Stomach (tissue), 9 donors: ENCODE data around the gene TMEM72. TPM values are rescaled to one million over a fixed set of nuclear protein-coding genes. Genes with fewer than 3 reads are reported as not detected.

Experiments
- DNase-seq, 2 donors: peaks; one replicate each; pipeline versions ENCODE4 v3.0.0 to v3.0.0-alpha.2; 2013 to 2019
- H3K27ac ChIP-seq, 5 donors: fragments of 200-600 bp in 4 of 5; sonication (generic) in 4 of 5; one replicate each; pipeline ENCODE4 v1.5.1; 2013 to 2019; ENCODE audit warnings: mild to moderate bottlenecking in 1 of 5, moderate library complexity in 1 of 5
- H3K27me3 ChIP-seq, 3 donors: fragments of 200-600 bp; sonication (generic); one replicate each; pipeline ENCODE4 v1.5.1; 2017 to 2019; ENCODE audit warnings: mixed run types in 1 of 3
- H3K36me3 ChIP-seq, 4 donors: fragments of 200-600 bp; sonication (generic); 1 replicate in 3 of 4; 2 replicates in 1 of 4; pipeline ENCODE4 v1.5.1; 2016 to 2019
- H3K4me1 ChIP-seq, 4 donors: fragments of 200-600 bp; sonication (generic); one replicate each; pipeline ENCODE4 v1.5.1; 2016 to 2019
- H3K4me3 ChIP-seq, 4 donors: fragments of 200-600 bp; sonication (generic) in 3 of 4; one replicate each; pipeline ENCODE4 v1.5.1; 2016 to 2019; ENCODE audit warnings: mild to moderate bottlenecking in 1 of 4
- H3K9me3 ChIP-seq, 4 donors: fragments of 200-600 bp; sonication (generic); one replicate each; pipeline ENCODE4 v1.5.1; 2016 to 2019
- CTCF ChIP-seq, 7 experiments: fragments of 450-650 bp in 4 of 7; fragments of 200-600 bp in 3 of 7; sonication (generic) in 3 of 7; IDR thresholded peaks; one replicate each; pipeline ENCODE4 v1.5.1; 2016 to 2019; ENCODE audit warnings: antibody characterized with exemption in 7 of 7, control low read depth in 2 of 7, mild to moderate bottlenecking in 1 of 7
- EP300 ChIP-seq: sonication (generic); formaldehyde crosslinking; IDR thresholded peaks from one replicate; pipeline ENCODE4 v1.6.1; 2017; ENCODE audit warnings: antibody characterized with exemption
- POLR2A ChIP-seq, 4 donors: fragments of 450-650 bp; IDR thresholded peaks; one replicate each; pipeline ENCODE4 v1.6.1; 2016; ENCODE audit warnings: antibody characterized with exemption in 4 of 4, control low read depth in 2 of 4, mild to moderate bottlenecking in 1 of 4, moderate library complexity in 1 of 4
- POLR2AphosphoS5 ChIP-seq, 3 donors: sonication (generic); formaldehyde crosslinking; IDR thresholded peaks; one replicate each; pipeline ENCODE4 v1.6.1; 2016; ENCODE audit warnings: antibody characterized with exemption in 3 of 3
- WGBS, 5 donors: extraction: QIAGEN DNeasy Blood & Tissue Kit in 3 of 5; methylation state at CpG; one replicate each; pipeline versions ENCODE4 v1.1.5 to v1.1.7; 2013 to 2018; 5-methylcytosine and 5-hydroxymethylcytosine counted together
- intact Hi-C: fragments of 100-400 bp; cut with DNase I; formaldehyde crosslinking; loops from one replicate; pipeline ENCODE4 v1.15.1; 2023; ENCODE audit warnings: low total_unique reads
- polyA plus RNA-seq, 3 donors: library from polyadenylated mRNA; stranded (reverse); fragments of 200-250 nt; gene quantifications; one replicate each; pipeline ENCODE4 v1.2.3, GENCODE V29; 2013
- total RNA-seq, 5 donors: library from RNA; depleted of rRNA; stranded (reverse); fragments of >200 nt; gene quantifications; one replicate each; pipeline versions ENCODE4 v1.1.0 to v1.2.3, GENCODE V29; 2014 to 2016
- donor health status: healthy with polysubstance abuse.
- donor health status: Bipolar disorder and iron deficiency.
- donor health status: healthy.

Gene TMEM72
- total and polyA plus RNA-seq, 8 donors, result 0.13 to 30.4 (median 1.3) TPM; not detected in 5

DNA sequence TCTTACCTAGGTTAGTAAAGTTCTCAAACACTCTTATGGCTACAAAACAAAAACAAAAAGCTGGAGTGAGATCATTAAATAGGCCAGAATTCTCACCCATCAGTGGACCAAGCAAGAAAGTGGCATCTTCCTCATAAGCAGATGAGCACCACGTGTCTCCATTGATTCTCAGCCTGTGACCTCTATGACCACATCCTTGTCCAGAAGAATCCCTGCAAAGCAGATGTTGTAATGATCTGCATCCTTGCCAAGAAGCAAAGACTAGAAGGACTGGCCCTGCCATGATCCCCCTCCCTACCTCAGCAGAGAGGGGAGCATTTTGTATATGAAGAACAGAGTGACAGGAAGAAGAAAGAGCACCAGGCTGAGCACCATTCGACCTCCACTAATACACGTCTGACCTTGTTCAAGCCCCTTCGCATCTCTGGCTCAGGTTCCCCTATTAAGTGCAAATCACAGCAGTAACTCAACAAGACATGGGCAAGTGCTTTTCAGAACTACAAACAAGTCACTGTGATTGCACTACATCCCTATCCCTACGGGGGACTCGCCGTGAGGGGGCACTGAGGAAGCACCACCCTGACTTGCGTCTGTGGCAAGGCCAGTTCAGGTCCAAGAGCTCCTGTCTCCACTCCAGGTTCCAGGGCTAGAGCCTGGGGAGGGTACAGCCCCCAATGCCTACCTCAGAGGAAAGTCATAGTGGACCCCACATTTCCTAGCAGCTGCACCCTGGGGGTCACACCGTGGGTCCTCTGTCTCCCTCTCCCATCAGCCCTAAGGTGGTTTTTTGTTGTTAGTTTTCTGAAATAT is 26.3 kb downstream of the TMEM72 start:
- Histone ChIP-seq H3K9me3 (no peaks in the 10 kb centered on the region), H3K36me3 (no peaks in the 10 kb centered on the region), H3K27me3 (no peaks in the 10 kb centered on the region), H3K4me3 (no peak overlapping the region), H3K27ac (no peak overlapping the region), H3K4me1 (peaks cover 7 to 27% (median 21%) of the 10 kb centered on the region in 4 donors)
- 81 to 88% (median 86%) methylated on average over 9 of the region's 9 CpGs for WGBS, 5 donors
- DNase-seq, result no peak
- no peak for TF ChIP-seq POLR2AphosphoS5 (IDR thresholded peaks at IDR 0.05)
- no peak for TF ChIP-seq POLR2A (IDR thresholded peaks at IDR 0.05)
- TF ChIP-seq EP300, result no peak
- no peak for TF ChIP-seq CTCF (IDR thresholded peaks at IDR 0.05)
- intact Hi-C loops, result no loop called here

DNA sequence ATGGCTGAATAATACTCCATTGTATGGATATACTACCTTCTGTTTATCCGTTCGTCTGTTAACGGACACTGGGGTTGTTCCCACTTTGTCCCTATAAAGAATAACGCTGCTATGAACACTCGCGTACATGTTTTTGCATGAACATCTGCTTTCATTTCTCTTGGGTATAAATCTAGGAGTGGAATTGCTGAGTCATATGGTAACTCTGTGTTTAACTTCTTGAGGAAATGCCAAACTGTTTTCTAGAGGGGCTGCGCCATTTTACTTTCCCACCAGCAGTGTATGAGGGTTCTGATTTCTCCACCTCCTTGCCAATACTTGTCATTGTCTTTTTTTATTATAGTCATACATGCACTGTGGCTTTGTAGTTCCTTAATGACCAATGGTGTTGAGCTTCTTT is 27.8 kb downstream of the TMEM72 start:
- H3K27ac ChIP-seq, result no peak overlapping the region
- TF ChIP-seq CTCF (IDR thresholded peaks at IDR 0.05), result no peak
- TF ChIP-seq POLR2A (IDR thresholded peaks at IDR 0.05), result no peak
- TF ChIP-seq POLR2AphosphoS5 (IDR thresholded peaks at IDR 0.05), result no peak
- H3K4me1 ChIP-seq, result peaks cover 0 to 19% (median 12%) of the 10 kb centered on the region in 4 donors
- intact Hi-C loops, result no loop called here
- 86 to 93% (median 91%) methylated on average over 7 of the region's 7 CpGs for WGBS, 5 donors
- DNase-seq, result no peak
- no peaks in the 10 kb centered on the region for H3K27me3 ChIP-seq
- no peaks in the 10 kb centered on the region for H3K36me3 ChIP-seq
- H3K4me3 ChIP-seq, result no peak overlapping the region
- peaks cover 0 to under 1% (median 0%) of the 10 kb centered on the region in 4 donors for H3K9me3 ChIP-seq

- Histone ChIP-seq H3K4me1 (peaks cover 0 to 16% (median 12%) of the 10 kb centered on the region in 4 donors), H3K27me3 (no peaks in the 10 kb centered on the region), H3K36me3 (no peaks in the 10 kb centered on the region), H3K9me3 (peaks cover 0 to 10% (median 0%) of the 10 kb centered on the region in 4 donors), H3K27ac (peak overlapping the region in 1 of 5 donors; percentile 16), H3K4me3 (no peak overlapping the region)
- TF ChIP-seq CTCF (IDR thresholded peaks at IDR 0.05) (no peak), POLR2AphosphoS5 (IDR thresholded peaks at IDR 0.05) (no peak), EP300 (no peak), POLR2A (IDR thresholded peaks at IDR 0.05) (no peak)
- DNase-seq, result no peak
- intact Hi-C loops, result no loop called here
- 71 to 83% (median 79%) methylated on average over 7 of the region's 7 CpGs for WGBS, 5 donors
These were observed 28.7 kb downstream of the TMEM72 start for GRCh38 chr10:44939691-44940401.

DNA sequence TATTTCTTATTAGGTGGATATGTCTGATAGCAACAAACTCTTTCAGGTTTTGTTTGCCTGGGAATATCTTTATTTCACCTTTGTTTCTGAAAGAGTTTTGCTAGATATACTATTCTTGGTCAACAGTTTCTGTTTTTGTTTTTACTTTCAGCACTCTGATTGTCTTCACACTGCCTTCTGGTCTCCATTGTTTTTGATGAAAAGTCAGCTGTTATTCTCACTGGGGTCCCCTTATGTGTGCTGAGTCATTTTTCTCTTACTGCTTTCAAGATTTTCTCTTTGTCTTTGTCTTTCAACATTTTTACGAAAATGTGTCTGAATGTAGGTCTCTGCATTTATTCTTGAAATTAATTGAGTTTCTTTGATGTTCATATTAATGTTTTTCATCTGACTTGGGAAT is 33.2 kb downstream of the TMEM72 start:
- TF ChIP-seq POLR2AphosphoS5 (IDR thresholded peaks at IDR 0.05), result no peak
- TF ChIP-seq POLR2A (IDR thresholded peaks at IDR 0.05), result no peak
- no peak for TF ChIP-seq CTCF (IDR thresholded peaks at IDR 0.05)
- no peak for TF ChIP-seq EP300
- H3K27ac ChIP-seq, result no peak overlapping the region
- WGBS, 5 donors, result 0 to 97% (median 46%) methylated on average over 1 of the region's 1 CpG
- intact Hi-C loops, result no loop called here
- peaks cover under 1 to 11% (median 2%) of the 10 kb centered on the region in 4 donors for H3K4me1 ChIP-seq
- H3K36me3 ChIP-seq, result no peaks in the 10 kb centered on the region
- no peak for DNase-seq
- peaks cover 0 to 10% (median 0%) of the 10 kb centered on the region in 4 donors for H3K9me3 ChIP-seq
- H3K4me3 ChIP-seq, result no peak overlapping the region
- H3K27me3 ChIP-seq, result no peaks in the 10 kb centered on the region
